22Rv1 (cell line): ENCODE data around the gene MTERF2.
"Not testable (repeated sequence)": the region's sequence is repeated elsewhere in the genome, so short reads cannot be mapped to it uniquely, and the experiment has no call there.

ENCODE experiments used
- H3K27ac ChIP-seq: fragments of 450-650 bp; 2 replicates; pipeline ENCODE4 v1.5.1; 2017
- ZFX ChIP-seq: fragments of 450-650 bp; IDR thresholded peaks from 2 replicates; pipeline ENCODE4 v1.6.1; 2017; ENCODE audit warnings: antibody characterized with exemption, borderline replicate concordance
- TF ChIP-seq, protein P1 (sequence below): fragments of 450-650 bp; IDR thresholded peaks from 2 replicates; pipeline ENCODE4 v1.5.1; 2017; ENCODE audit warnings: mild to moderate bottlenecking

MTERF2 gene

DNA sequence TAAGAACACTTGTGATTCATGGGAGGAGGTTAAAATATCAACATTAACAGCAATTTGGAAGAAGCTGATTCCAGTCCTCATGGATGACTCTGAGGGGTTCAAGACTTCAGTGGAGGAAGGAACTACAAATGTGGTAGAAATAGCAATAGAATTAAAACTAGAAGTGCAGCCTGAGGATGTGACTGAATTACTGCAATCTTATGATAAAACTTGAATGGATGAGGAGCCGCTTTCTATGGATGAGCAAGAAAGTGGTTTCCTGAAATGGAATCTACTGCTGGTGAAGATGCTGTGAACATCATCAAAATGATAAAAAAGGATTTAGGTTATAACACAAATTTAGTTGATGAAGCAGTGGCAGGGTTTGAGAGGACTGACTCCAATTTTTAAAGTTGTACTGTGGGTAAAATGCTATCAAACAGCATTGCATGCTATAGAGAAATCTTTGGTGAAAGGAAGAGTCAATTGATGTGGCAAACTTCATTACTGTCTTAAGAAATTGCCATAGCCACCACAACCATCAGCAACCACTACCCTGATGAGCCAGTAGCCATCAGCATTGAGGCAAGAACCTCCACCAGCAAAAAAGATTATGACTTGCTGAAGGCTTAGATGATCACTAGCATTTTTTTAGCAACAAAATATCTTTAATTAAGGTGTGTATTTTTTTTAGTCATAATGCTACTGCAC lies 25.9 kb upstream of the MTERF2 start:
- H3K27ac ChIP-seq, result no peak overlapping the region
- TF ChIP-seq, protein P1, sequence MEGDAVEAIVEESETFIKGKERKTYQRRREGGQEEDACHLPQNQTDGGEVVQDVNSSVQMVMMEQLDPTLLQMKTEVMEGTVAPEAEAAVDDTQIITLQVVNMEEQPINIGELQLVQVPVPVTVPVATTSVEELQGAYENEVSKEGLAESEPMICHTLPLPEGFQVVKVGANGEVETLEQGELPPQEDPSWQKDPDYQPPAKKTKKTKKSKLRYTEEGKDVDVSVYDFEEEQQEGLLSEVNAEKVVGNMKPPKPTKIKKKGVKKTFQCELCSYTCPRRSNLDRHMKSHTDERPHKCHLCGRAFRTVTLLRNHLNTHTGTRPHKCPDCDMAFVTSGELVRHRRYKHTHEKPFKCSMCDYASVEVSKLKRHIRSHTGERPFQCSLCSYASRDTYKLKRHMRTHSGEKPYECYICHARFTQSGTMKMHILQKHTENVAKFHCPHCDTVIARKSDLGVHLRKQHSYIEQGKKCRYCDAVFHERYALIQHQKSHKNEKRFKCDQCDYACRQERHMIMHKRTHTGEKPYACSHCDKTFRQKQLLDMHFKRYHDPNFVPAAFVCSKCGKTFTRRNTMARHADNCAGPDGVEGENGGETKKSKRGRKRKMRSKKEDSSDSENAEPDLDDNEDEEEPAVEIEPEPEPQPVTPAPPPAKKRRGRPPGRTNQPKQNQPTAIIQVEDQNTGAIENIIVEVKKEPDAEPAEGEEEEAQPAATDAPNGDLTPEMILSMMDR, result no peak
- no peak for TF ChIP-seq ZFX

DNA sequence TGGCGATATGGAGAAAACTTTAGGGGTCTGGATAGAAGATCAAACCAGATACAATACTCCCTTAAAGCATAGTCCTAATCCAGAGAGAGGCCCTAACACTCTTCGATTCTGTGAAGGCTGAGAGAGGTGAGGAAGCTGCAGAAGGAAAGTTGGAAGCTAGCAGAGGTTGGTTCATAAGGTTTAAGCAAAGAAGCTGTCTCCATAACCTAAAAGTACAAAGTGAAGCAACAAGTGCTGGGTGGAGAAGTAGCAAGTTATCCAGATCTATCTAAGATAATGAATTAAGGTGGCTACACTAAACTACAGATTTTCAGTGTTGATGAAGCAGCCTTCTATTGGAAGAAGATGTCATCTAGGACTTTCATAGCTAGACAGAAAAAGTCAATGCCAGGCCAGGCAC lies 24.6 kb upstream of the MTERF2 start:
- no peak overlapping the region for H3K27ac ChIP-seq
- no peak for TF ChIP-seq ZFX
- TF ChIP-seq, protein P1, result no peak

DNA sequence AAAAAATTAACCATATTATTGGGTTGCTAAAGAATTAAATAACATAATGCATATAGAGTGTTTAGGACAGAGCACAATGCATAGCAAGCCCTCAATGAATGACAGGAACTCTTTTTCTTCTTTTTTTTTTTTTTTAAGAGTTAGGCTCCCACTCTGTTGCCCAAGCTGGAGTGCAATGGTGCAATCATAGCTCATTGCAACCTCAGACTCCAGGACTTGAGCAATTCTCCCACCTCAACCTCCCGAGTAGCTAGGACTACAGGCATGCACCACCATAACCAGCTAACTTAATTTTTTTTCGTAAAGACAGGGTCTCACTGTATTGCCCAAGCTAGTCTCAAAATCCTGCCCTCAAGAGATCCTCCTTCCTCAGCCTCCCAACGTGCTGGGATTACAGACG lies 20.5 kb upstream of the MTERF2 start:
- no peak for TF ChIP-seq ZFX
- TF ChIP-seq, protein P1, result no peak
- H3K27ac ChIP-seq, result no peak overlapping the region

DNA sequence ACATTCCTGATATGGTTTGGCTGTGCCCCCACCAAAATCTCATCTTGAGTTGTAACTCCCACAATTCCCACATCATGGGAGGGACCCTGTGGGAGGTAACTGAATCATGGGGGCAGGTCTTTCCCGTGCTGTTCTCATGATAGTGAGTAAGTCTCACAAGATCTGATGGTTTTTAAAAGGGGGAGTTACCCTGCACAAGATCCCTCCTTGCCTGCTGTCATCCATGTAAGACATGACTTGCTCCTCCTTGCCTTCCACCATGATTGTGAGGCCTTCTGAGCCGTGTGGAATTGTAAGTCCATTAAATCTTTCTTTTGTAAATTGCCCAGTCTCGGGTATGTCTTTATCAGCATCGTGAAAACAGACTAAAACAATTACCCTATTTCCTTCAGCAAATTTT lies 15.7 kb upstream of the MTERF2 start:
- not testable (repeated sequence) for H3K27ac ChIP-seq

DNA sequence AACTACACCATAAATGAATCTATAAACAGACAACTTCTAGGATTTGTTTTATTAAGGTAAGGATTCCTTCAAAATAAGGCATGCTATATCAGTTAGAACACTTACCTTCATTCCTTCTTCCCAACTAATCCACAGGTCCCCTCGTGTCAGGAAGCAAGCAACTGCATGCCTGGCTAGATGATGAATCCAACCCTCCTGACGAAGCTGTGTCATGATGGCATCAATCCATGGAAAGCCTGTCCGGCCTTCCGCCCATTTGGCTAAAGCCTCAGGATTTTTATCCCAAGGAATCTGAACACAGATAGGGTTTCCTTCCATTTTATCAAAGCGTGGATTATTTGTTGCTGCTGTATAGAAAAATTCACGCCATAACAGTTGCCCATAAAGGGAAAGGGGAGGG lies 12.5 kb upstream of the MTERF2 start:
- no peak for TF ChIP-seq ZFX
- TF ChIP-seq, protein P1, result no peak
- H3K27ac ChIP-seq, result no peak overlapping the region

DNA sequence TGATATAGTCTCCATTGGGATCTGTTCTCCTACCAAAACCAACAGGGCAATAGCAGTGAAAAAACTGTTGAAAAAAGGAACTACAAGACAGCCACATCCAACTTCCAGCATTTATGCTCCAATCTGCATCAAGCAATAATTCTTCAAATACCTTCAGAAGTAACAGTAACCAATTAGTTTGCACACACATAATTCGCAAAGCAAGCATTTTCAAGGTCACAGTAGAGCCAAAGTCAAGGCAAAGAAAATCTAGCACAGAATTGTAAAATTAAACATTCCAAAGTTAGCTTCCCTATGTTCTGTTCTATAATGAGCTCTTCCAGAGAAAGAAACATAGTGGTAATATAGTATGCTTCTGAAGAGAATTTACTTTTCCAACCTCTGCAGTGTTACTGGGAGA lies 11.0 kb upstream of the MTERF2 start:
- no peak overlapping the region for H3K27ac ChIP-seq
- TF ChIP-seq, protein P1, result no peak
- TF ChIP-seq ZFX, result no peak

DNA sequence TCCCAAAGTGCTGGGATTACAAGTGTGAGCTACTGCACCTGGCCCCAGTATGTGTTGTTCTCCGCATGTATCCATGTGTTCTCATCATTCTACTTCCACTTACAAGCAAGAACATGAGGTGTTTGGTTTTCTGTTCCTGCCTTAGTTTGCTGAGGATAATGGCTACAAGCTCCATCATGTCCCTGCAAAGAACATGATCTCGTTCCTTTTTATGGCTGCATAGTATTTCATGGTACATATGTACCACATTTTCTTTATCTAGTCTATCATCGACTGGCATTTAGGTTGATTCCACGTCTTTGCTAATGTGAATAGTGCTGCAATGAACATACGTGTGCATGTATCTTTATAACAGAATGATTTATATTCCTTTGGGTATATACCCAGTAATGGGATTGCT lies 9.2 kb upstream of the MTERF2 start:
- not testable (repeated sequence) for H3K27ac ChIP-seq

DNA sequence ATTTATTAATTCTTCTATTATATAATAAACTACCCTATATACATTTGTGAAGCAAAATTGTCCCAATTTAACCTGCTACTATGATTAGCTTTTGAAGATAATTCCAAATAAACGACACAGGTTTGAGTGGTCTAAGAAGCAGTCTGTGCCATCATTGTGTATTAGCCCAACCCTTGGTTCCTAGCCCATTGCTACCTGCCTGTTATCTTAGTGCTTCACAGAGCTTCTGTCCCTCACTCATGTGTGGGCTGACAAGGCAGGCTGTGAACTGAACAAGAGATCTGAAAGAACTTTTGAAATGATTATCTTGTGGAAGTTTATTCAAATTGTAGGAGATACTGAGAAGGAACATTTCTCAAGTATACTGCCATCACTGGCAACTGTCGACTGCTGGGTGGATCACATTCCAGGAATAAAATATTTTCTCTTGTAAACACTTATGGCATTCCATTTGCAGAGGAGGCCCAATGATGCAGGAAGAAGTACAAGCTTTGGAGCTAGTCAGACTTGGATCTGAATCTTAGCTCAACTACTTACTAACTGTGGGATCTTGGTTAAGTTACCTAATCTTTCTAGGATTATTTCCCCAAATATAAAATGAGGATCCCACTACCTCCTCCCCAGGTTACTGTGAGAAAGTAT lies 7.8 kb upstream of the MTERF2 start:
- TF ChIP-seq, protein P1, result no peak
- no peak for TF ChIP-seq ZFX
- H3K27ac ChIP-seq, result no peak overlapping the region
